ENCODE measurements around the gene ACBD3. TPM values are rescaled to one million over a fixed set of nuclear protein-coding genes. Genes with fewer than 3 reads are reported as not detected.

The ACBD3 gene
- total and polyA plus RNA-seq, 10 of the 15 experiments (the other 5 are each of a cell fraction or from before 2014, with no cell fraction given): 7.5 to 27.9 (median 20.3) TPM

DNA sequence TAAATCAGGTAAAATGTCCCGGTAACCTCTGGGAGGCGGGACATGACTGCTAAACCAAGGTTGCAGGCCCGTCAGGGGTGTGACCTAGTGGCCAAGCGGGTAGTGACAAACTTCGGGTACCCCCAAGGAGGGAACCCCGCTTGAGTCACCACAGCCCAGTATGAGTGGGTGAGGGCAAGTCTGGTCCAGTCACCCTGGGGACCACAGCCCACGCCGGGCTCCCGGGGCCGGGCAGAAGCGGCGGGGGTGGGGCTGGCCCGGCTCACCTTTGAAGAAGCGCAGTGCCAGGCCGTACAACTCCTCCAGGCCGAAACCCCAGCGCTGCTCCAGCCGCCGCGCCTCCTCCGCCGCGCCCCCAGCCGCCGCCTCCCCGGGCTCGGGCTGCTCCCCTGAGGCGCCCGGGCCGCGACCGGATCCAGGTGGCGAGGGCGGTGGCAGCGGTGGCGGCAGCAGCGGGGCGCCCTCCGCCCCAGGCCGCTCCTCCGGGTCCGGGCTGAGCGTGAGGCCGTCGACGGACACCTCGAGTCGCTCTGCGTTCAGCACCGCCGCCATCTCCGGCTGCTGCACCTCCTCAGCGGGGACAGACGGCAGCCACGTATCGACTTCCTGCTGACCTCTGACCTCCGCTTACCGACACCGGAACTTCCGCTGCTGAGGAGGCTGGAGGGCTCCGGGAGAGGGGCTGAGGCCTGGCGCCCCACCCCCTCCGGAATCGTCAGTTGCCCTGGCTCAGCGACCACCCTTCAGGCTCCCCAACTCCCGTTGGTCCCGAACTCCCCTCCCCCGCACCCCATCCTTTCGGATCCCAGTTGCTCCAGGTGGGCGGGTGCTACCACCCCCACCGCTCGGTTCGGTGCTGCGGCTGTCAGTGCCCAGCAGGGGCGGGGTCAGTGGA lies at the start of gene ACBD3 (continued):
- TF ChIP-seq, protein P1, sequence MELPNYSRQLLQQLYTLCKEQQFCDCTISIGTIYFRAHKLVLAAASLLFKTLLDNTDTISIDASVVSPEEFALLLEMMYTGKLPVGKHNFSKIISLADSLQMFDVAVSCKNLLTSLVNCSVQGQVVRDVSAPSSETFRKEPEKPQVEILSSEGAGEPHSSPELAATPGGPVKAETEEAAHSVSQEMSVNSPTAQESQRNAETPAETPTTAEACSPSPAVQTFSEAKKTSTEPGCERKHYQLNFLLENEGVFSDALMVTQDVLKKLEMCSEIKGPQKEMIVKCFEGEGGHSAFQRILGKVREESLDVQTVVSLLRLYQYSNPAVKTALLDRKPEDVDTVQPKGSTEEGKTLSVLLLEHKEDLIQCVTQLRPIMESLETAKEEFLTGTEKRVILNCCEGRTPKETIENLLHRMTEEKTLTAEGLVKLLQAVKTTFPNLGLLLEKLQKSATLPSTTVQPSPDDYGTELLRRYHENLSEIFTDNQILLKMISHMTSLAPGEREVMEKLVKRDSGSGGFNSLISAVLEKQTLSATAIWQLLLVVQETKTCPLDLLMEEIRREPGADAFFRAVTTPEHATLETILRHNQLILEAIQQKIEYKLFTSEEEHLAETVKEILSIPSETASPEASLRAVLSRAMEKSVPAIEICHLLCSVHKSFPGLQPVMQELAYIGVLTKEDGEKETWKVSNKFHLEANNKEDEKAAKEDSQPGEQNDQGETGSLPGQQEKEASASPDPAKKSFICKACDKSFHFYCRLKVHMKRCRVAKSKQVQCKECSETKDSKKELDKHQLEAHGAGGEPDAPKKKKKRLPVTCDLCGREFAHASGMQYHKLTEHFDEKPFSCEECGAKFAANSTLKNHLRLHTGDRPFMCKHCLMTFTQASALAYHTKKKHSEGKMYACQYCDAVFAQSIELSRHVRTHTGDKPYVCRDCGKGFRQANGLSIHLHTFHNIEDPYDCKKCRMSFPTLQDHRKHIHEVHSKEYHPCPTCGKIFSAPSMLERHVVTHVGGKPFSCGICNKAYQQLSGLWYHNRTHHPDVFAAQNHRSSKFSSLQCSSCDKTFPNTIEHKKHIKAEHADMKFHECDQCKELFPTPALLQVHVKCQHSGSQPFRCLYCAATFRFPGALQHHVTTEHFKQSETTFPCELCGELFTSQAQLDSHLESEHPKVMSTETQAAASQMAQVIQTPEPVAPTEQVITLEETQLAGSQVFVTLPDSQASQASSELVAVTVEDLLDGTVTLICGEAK (IDR thresholded peaks at IDR 0.05; ENCODE audit: borderline replicate concordance): peak; percentile 91
- TF ChIP-seq TAF1 (IDR thresholded peaks at IDR 0.05; ENCODE audit: borderline replicate concordance, low read depth, low read length): peak; percentile 82
- TF ChIP-seq, protein P2, sequence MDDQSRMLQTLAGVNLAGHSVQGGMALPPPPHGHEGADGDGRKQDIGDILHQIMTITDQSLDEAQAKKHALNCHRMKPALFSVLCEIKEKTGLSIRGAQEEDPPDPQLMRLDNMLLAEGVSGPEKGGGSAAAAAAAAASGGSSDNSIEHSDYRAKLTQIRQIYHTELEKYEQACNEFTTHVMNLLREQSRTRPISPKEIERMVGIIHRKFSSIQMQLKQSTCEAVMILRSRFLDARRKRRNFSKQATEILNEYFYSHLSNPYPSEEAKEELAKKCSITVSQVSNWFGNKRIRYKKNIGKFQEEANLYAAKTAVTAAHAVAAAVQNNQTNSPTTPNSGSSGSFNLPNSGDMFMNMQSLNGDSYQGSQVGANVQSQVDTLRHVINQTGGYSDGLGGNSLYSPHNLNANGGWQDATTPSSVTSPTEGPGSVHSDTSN (IDR thresholded peaks at IDR 0.05; ENCODE audit: insufficient replicate concordance, low read depth, low read length): peak; percentile 53
- TF ChIP-seq, protein P3, sequence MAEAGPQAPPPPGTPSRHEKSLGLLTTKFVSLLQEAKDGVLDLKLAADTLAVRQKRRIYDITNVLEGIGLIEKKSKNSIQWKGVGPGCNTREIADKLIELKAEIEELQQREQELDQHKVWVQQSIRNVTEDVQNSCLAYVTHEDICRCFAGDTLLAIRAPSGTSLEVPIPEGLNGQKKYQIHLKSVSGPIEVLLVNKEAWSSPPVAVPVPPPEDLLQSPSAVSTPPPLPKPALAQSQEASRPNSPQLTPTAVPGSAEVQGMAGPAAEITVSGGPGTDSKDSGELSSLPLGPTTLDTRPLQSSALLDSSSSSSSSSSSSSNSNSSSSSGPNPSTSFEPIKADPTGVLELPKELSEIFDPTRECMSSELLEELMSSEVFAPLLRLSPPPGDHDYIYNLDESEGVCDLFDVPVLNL (IDR thresholded peaks at IDR 0.05; ENCODE audit: low read depth, low read length): no peak
- TF ChIP-seq MXI1 (IDR thresholded peaks at IDR 0.05; ENCODE audit: low read depth, low read length): no peak
- no peak for TF ChIP-seq BRCA1 (IDR thresholded peaks at IDR 0.05; ENCODE audit: low read depth, low read length)
- TF ChIP-seq POLR2A (IDR thresholded peaks at IDR 0.05; ENCODE audit: low read depth, low read length): peak; percentile 100
- peak; percentile 93 for TF ChIP-seq YY1 (IDR thresholded peaks at IDR 0.05; ENCODE audit: low read depth, low read length)
- TF ChIP-seq NFXL1 (IDR thresholded peaks at IDR 0.05; ENCODE audit: borderline replicate concordance): 0 out of 2 replicates have a peak, but pooled peaks have one; percentile 30
- TF ChIP-seq STAT3 (IDR thresholded peaks at IDR 0.05; ENCODE audit: low read depth, low read length): no peak
- peak; percentile 89 for TF ChIP-seq NR2C2 (IDR thresholded peaks at IDR 0.05; ENCODE audit: borderline replicate concordance, control insufficient read depth, insufficient read length, low read depth)
- 0 out of 2 replicates have a peak, but pooled peaks have one; percentile 44 for TF ChIP-seq TCF12 (IDR thresholded peaks at IDR 0.05; ENCODE audit: low read depth, low read length)
- TF ChIP-seq SPI1 (IDR thresholded peaks at IDR 0.05; ENCODE audit: borderline replicate concordance, insufficient read depth, low read depth, low read length): peak; percentile 24; the same call in 1 of the 2 replicates
- TF ChIP-seq SMARCA5 (IDR thresholded peaks at IDR 0.05): peak; percentile 80; the same call in 1 of the 2 replicates
- TF ChIP-seq CHD4 (IDR thresholded peaks at IDR 0.05): no peak
- TF ChIP-seq, protein P4, sequence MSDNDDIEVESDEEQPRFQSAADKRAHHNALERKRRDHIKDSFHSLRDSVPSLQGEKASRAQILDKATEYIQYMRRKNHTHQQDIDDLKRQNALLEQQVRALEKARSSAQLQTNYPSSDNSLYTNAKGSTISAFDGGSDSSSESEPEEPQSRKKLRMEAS (IDR thresholded peaks at IDR 0.05; ENCODE audit: low read depth, low read length): 0 out of 2 replicates have a peak, but pooled peaks have one; percentile 33
- no peak for TF ChIP-seq EZH2 (IDR thresholded peaks at IDR 0.05; ENCODE audit: borderline replicate concordance, control insufficient read depth, low read depth, low read length)
- TF ChIP-seq CBX3 (IDR thresholded peaks at IDR 0.05; ENCODE audit: borderline replicate concordance, low read depth): no peak
- no peak for TF ChIP-seq HDAC2 (IDR thresholded peaks at IDR 0.05)
- 0 out of 2 replicates have a peak, but pooled peaks have one; percentile 28 for TF ChIP-seq ATF7 (IDR thresholded peaks at IDR 0.05; ENCODE audit: low read depth)

Data from GM12878 (cell line).